OCI-LY1 (cell line): ENCODE data around the gene ZP2.

Source experiments
- H2AFZ ChIP-seq: fragments of 200-600 bp; sonication (generic), shearing (Covaris generic); 2 replicates; pipeline ENCODE4 v1.6.0; 2014; ENCODE audit warnings: antibody characterized with exemption, mild to moderate bottlenecking, low read length
- H3F3A ChIP-seq: fragments of 200-600 bp; sonication (generic), shearing (Covaris generic); 2 replicates; pipeline ENCODE4 v1.6.0; 2014; ENCODE audit warnings: mild to moderate bottlenecking, antibody characterized with exemption, low read length, moderate library complexity; ENCODE audit not compliant: insufficient read depth
- H3K27ac ChIP-seq: fragments of 200-600 bp; sonication (generic); 2 replicates; pipeline ENCODE4 v1.5.1; 2014; ENCODE audit warnings: low read length, mixed run types, mild to moderate bottlenecking, low read depth; ENCODE audit not compliant: poor library complexity, severe bottlenecking
- H3K27me3 ChIP-seq: fragments of 200-600 bp; sonication (generic); 2 replicates; pipeline ENCODE4 v1.6.0; 2014; ENCODE audit warnings: antibody characterized with exemption, mild to moderate bottlenecking, low read length, moderate library complexity; ENCODE audit not compliant: insufficient read depth
- H3K36me3 ChIP-seq: fragments of 200-600 bp; sonication (generic); 2 replicates; pipeline ENCODE4 v1.6.1; 2014; ENCODE audit warnings: mild to moderate bottlenecking, antibody characterized with exemption, low read length, moderate library complexity, mixed read lengths; ENCODE audit not compliant: insufficient read depth
- H3K4me1 ChIP-seq: fragments of 200-600 bp; sonication (generic); 2 replicates; pipeline ENCODE4 v1.5.1; 2014; ENCODE audit warnings: mild to moderate bottlenecking, low read length, moderate library complexity; ENCODE audit not compliant: insufficient read depth, severe bottlenecking
- H3K4me2 ChIP-seq: fragments of 200-600 bp; sonication (generic), shearing (Covaris generic); 2 replicates; pipeline ENCODE4 v1.6.1; 2014; ENCODE audit warnings: low read length
- H3K4me3 ChIP-seq: fragments of 200-600 bp; sonication (generic); 2 replicates; pipeline ENCODE4 v1.5.1; 2014; ENCODE audit warnings: low read length, low read depth, mild to moderate bottlenecking, mixed read lengths; ENCODE audit not compliant: poor library complexity, severe bottlenecking
- H3K79me2 ChIP-seq: fragments of 200-600 bp; shearing (Covaris generic); 2 replicates; pipeline ENCODE4 v1.6.1; 2016; ENCODE audit warnings: mixed run types, low read length, mixed read lengths; ENCODE audit not compliant: insufficient read depth
- H3K9ac ChIP-seq: fragments of 200-600 bp; sonication (generic), shearing (Covaris generic); 2 replicates; pipeline ENCODE4 v1.6.1; 2014; ENCODE audit warnings: mild to moderate bottlenecking, low read length, mixed read lengths
- H3K9me2 ChIP-seq: fragments of 200-600 bp; sonication (generic), shearing (Covaris generic); 2 replicates; pipeline ENCODE4 v1.6.1; 2014; ENCODE audit warnings: low read depth, mild to moderate bottlenecking, low read length, mixed read lengths
- H3K9me3 ChIP-seq: fragments of 200-600 bp; shearing (Covaris generic); 2 replicates; pipeline ENCODE4 v1.6.1; 2014; ENCODE audit warnings: low read length, mixed read lengths
- H4K20me1 ChIP-seq: fragments of 200-600 bp; sonication (generic), shearing (Covaris generic); 2 replicates; pipeline ENCODE4 v1.6.0; 2016; ENCODE audit warnings: mild to moderate bottlenecking, low read length; ENCODE audit not compliant: insufficient read depth
- EZH2 ChIP-seq: fragments of 200-600 bp; sonication (generic), shearing (Covaris generic); IDR thresholded peaks from 2 replicates; pipeline ENCODE4 v1.8.0; 2017; ENCODE audit warnings: borderline replicate concordance, mixed run types, mild to moderate bottlenecking, antibody characterized with exemption, low read length, moderate library complexity, mixed read lengths
- TF ChIP-seq, protein P1 (sequence below): fragments of 200-600 bp; sonication (generic), shearing (Covaris generic); IDR thresholded peaks from 2 replicates; pipeline ENCODE4 v1.5.1; 2017; ENCODE audit warnings: mild to moderate bottlenecking, antibody characterized with exemption, low read length, moderate library complexity, mixed read lengths

The ZP2 gene

DNA sequence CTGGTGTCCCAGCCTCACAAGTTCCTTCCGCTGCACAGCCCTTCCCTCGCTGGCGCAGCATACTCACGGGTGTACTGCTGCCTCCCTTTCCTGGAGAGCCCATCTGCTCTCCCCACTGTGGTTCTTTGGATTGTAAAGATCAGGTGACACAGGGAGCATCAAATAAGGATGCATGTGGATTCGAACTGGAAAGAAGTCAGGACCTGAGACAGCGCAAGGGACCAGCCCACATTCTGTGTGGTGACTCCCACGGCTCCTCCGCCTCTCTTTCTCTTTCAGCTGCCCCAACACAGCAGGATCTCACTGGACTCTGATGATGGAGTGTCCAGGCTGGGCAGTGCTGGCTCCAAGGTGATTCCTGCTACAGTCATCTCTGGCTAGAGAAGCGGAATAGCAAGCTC lies 44.8 kb downstream of the ZP2 start:
- Histone ChIP-seq H2AFZ (no peak overlapping the region), H3K9me2 (no peaks in the 10 kb centered on the region), H3K4me1 (no peaks in the 10 kb centered on the region), H3K36me3 (peaks cover 35% of the 10 kb centered on the region), H3K27ac (no peak overlapping the region), H3K9me3 (no peaks in the 10 kb centered on the region), H3K4me3 (no peak overlapping the region), H3K79me2 (no peaks in the 10 kb centered on the region), H3K4me2 (no peak overlapping the region), H3K27me3 (no peaks in the 10 kb centered on the region), H4K20me1 (no peaks in the 10 kb centered on the region), H3K9ac (no peak overlapping the region), H3F3A (no peaks in the 10 kb centered on the region)
- TF ChIP-seq, protein P1, sequence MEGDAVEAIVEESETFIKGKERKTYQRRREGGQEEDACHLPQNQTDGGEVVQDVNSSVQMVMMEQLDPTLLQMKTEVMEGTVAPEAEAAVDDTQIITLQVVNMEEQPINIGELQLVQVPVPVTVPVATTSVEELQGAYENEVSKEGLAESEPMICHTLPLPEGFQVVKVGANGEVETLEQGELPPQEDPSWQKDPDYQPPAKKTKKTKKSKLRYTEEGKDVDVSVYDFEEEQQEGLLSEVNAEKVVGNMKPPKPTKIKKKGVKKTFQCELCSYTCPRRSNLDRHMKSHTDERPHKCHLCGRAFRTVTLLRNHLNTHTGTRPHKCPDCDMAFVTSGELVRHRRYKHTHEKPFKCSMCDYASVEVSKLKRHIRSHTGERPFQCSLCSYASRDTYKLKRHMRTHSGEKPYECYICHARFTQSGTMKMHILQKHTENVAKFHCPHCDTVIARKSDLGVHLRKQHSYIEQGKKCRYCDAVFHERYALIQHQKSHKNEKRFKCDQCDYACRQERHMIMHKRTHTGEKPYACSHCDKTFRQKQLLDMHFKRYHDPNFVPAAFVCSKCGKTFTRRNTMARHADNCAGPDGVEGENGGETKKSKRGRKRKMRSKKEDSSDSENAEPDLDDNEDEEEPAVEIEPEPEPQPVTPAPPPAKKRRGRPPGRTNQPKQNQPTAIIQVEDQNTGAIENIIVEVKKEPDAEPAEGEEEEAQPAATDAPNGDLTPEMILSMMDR = no peak
- TF ChIP-seq EZH2 = no peak

DNA sequence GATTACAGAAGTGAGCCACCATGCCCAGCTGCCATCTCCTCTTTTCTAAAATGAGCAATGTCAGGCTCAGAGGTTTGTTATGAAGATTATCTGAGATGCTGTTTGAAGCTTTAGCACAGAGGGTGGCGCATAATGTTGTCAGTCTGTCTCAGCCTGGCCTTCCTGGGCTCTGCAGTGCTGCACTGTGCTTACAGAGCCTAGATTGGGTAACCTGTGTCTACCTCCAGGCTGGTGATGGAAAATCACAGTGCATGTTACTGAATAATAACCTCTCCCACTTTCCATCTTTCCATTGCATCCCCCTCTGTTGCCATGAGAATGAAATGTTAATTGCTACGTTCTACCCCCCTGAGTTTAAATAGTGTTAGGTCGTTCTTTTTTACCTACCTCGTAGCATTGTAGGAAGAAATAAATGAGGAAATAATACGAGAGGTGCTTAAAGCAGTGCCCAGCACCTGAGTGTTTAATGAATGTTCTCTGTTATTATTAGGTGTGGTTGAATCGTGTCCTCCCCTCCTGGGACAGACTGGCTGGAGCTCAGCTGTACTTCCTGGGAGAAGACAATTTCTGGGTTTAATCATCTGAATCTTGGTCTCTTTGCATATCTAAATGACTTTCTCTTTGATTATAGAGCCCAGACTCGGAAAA lies 46.7 kb downstream of the ZP2 start:
- no peaks in the 10 kb centered on the region for H3K27me3 ChIP-seq
- no peaks in the 10 kb centered on the region for H3K9me3 ChIP-seq
- no peak overlapping the region for H3K27ac ChIP-seq
- H3K9me2 ChIP-seq = no peaks in the 10 kb centered on the region
- H3K36me3 ChIP-seq = peaks cover 27% of the 10 kb centered on the region; the same call in 1 of the 2 replicates
- no peak overlapping the region for H3K9ac ChIP-seq
- TF ChIP-seq EZH2 = no peak
- TF ChIP-seq, protein P1 = no peak
- no peak overlapping the region for H3K4me3 ChIP-seq
- no peaks in the 10 kb centered on the region for H3F3A ChIP-seq
- no peaks in the 10 kb centered on the region for H3K79me2 ChIP-seq
- peaks cover 7% of the 10 kb centered on the region for H3K4me1 ChIP-seq
- H3K4me2 ChIP-seq = no peak overlapping the region
- no peak overlapping the region for H2AFZ ChIP-seq
- no peaks in the 10 kb centered on the region for H4K20me1 ChIP-seq

DNA sequence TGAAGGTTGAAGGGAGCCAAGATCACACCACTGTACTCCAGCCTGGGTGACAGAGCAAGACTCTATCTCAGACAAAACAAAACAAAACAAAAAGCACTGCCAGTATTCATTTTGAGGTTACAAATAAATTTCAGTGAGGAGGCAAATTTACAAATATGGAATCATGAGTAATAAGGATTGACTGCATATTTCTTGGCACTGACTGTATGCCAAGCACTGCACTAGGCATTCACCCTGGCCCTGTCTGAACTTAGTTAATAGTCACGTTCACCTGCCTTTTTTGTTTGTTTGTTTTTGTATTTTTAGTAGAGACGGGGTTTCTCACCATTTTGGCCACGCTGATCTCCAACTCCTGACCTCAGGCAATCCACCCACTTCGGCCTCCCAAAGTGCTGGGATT lies 47.8 kb downstream of the ZP2 start:
- Histone ChIP-seq H3K36me3 (peaks cover 27% of the 10 kb centered on the region; the same call in 1 of the 2 replicates), H3K27me3 (no peaks in the 10 kb centered on the region), H3K9me2 (no peaks in the 10 kb centered on the region)

More for the DNA sequence above, 47.8 kb downstream of the ZP2 start:
- Histone ChIP-seq H3K4me3 (no peak overlapping the region), H3K79me2 (no peaks in the 10 kb centered on the region), H4K20me1 (no peaks in the 10 kb centered on the region), H3K9me3 (no peaks in the 10 kb centered on the region), H3K9ac (no peak overlapping the region), H3K27ac (no peak overlapping the region), H3K4me2 (no peak overlapping the region), H2AFZ (no peak overlapping the region), H3K4me1 (peaks cover 10% of the 10 kb centered on the region), H3F3A (no peaks in the 10 kb centered on the region)
- TF ChIP-seq EZH2 = no peak
- TF ChIP-seq, protein P1 = no peak
